GM10266 (cell line): ENCODE results near the gene CYB5R3.
"Not testable (repeated sequence)": the region's sequence is repeated elsewhere in the genome, so short reads cannot be mapped to it uniquely, and the experiment has no call there.

Source experiments
- DNase-seq: peaks from one replicate; pipeline ENCODE4 v3.0.0; 2012; ENCODE audit errors: extremely low spot score
- TF ChIP-seq, protein P1 (sequence below): IDR thresholded peaks from 2 replicates; pipeline ENCODE4 v1.5.1; 2012; ENCODE audit warnings: mild to moderate bottlenecking, low read depth; ENCODE audit not compliant: control insufficient read depth, insufficient read depth; ENCODE audit errors: missing control alignments

CYB5R3 gene

DNA sequence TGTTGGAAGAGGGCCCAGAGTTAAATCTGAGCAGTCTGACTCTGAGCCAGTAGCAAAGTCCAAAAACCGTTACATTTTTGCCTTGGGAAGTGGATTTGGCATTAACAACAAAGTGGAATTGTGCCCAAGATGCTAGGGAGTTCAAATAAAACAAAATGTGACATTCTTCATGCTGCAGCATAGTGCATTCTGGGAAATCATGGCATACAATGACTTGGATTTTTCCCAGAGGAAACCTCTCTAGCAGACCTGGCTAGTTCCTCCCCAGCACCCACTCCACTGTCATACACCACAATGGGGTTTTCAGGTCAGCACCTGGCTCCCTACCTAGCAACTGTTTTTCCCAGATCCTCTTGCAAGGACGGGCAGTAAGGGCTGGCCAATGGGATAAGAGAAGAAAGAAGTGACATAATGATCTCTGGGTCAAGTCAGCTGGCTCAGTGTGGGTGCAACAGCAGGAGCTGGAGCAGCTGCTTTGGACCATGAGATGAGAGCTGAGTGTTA lies 24.8 kb upstream of the CYB5R3 start:
- TF ChIP-seq, protein P1, sequence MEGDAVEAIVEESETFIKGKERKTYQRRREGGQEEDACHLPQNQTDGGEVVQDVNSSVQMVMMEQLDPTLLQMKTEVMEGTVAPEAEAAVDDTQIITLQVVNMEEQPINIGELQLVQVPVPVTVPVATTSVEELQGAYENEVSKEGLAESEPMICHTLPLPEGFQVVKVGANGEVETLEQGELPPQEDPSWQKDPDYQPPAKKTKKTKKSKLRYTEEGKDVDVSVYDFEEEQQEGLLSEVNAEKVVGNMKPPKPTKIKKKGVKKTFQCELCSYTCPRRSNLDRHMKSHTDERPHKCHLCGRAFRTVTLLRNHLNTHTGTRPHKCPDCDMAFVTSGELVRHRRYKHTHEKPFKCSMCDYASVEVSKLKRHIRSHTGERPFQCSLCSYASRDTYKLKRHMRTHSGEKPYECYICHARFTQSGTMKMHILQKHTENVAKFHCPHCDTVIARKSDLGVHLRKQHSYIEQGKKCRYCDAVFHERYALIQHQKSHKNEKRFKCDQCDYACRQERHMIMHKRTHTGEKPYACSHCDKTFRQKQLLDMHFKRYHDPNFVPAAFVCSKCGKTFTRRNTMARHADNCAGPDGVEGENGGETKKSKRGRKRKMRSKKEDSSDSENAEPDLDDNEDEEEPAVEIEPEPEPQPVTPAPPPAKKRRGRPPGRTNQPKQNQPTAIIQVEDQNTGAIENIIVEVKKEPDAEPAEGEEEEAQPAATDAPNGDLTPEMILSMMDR, result no peak

DNA sequence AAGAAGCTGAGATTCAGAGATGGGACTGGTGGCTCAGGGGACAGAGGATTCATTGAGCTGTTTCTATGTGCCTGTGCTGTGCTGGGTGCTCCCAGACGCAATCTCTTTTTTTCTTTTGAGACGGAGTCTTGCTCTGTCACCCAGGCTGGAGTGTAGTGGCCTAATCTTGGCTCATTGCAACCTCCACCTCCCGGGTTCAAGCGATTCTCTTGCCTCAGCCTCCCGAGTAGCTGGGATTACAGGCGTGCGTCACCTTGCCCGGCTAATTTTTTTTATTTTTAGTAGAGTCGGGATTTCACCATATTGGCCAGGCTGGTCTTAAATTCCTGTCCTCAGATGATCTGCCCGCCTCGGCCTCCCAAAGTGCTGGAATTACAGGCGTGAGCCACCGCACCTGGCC lies 23.9 kb upstream of the CYB5R3 start:
- not testable (repeated sequence) for DNase-seq

More for the DNA sequence above, 24.8 kb upstream of the CYB5R3 start:
- DNase-seq, result no peak

DNA sequence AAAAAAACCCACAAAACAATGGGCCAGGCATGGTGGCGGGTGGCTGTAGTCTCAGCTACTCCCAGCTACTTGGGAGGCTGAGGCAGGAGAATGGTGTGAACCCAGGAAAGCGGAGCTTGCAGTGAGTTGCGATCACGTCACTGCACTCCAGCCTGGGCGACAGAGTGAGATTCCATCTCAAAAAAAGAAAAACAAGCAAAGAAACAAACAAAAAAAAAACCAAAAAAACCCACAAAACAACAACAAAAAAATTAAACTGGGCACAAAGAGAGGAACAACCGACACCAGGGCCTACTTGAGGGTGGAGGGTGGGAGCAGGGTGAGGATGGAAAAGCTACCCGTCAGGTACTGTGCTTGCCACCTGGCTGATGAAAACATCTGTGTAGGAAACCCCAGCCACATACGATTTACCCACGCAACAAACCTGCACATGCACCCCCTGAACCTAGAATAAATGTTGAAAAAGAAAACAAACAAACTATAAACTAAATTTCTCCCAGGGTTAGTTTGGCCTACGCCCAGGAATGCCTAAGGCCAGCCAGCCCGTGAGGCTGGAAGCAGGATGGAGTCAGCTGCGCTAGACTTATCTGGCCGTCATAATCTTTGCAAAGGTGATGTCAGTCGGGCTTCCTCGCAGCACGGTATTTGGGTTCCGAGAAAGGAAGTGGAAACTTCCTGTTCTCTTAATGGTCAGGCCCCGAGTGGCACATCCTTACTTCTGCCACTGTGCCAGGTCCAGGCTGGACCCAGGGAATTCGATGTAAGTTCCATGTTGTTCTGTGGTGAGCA lies 21.9 kb upstream of the CYB5R3 start:
- TF ChIP-seq, protein P1, result no peak
- no peak for DNase-seq

DNA sequence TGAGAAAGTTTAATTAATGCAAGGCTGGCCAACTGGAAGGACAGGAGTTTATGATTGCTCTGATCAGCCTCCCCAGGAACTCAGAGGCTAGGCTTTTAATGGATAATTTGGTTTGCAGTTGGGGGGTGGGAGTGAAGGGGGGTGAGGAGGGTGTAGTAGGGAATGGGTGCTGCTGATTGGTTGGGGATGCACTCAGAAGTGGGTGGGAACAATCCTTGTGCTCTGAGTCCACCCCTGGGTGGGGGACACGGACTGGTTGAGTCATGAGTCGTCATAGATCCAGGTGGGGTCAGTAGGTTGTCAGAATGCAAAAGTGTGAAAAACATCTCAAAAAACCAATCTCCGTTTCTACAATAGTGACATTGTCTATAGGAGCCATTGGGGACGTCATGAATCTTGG lies 20.9 kb upstream of the CYB5R3 start:
- DNase-seq, result no peak
- TF ChIP-seq, protein P1, result no peak

DNA sequence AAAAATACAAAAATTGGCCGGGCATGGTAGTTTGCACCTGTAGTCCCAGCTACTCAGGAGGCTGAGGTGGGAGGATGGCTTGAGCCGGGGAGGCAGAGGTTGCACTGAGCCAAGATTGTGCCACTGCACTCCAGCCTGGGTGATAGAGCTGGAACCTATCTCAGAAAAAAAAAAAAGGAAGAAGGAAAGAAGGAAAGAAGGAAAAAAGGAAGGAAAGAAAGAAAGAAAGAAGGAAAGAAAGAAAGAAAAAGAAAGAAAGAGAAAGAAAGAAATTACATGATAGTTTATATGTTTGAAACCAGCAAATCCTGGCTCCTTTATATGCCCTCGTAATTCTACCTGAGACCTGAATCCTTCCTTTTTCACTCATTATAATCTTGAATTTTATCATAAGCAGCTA lies 17.2 kb upstream of the CYB5R3 start:
- DNase-seq, result not testable (repeated sequence)

DNA sequence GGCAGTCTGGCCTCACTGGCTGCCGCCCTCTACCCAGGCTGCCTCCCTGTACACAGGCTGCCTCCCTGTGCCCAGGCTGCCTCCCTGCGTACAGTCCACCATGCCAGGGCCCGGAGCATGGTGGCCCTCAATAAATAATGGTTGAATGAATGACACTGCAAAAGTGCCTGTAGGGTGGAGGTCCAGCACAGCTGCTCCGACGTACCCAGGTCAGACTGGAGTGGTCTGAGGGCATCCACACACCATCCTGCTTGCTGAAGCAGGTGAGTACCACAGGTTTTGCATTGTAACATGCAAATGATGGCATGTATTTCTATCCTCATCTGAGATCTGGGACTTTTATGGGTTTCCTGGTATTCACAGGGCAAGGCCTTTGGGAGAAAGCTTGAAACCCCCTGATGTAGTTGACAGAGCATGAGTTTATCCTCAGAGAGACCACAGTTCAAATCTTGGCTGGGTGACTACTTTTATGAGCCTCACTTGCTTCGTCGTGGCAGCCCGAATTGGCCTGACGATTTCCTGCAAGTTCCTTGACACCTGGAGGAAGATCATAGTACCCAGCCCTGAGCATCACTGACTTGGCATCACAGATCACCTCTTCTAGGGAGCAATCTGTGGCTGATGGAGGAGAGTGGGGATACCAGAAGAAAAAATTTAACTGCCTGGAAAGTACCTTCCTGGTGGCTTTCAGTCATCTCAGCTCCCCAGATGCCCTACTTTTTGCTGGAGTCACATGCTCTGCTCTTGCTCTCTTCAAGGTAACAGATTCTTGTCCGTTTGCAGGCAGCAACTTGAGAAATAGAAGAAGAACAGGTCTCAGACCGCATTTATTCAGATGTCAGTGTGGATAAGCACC lies 16.0 kb upstream of the CYB5R3 start:
- TF ChIP-seq, protein P1, result no peak
- DNase-seq, result no peak

DNA sequence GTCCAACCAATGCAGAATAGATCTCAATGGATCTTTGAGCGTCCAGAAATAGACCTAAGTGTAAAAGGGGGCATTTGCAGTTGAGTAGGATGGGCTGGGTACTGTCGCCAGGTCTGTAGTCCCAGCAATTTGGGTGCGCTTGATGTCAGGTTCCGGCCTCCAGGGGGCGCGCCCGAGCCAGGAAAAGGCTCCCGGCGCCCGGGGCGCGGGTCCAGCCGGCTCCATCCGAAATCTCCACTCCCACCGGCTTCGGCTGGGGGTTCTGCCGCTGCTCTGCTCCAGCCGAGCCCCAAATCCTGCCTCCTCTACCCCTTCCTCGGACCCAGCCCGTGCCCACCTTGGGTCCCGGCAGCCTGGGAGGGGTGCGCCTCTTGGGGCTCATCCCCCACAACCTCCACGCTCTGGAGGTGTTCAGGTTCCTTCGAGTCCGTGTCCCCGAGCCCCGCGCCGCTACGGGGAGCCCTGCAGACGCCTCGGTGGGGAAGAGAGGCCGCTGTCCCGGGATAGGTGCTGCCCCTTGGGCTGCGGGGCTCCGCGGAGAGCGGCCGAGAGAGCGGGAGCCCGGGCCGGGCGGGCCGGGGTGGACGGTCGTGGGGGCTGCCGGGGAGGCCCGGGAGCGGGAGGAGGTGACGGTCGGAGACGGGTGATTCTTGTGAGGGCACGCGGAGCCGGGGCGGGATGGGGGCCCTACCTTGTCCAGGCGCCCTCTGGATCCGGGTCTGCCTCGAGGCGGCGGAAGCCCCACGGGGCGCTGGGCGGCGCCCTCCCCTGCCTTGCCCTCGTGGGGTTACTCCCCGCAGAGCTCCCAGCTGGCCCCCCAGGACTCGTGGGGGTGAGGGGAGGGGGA lies 13.0 kb upstream of the CYB5R3 start:
- peak; percentile 87 for DNase-seq

More for the DNA sequence above, 13.0 kb upstream of the CYB5R3 start:
- TF ChIP-seq, protein P1, result peak; percentile 85
